Trophoblast cell (in vitro differentiated cells and primary cell): ENCODE results near the gene HADHA.

Source experiments
- DNase-seq, 2 donors: peaks; one replicate each; pipeline ENCODE4 v3.0.0-alpha.2; 2016
- H2AFZ ChIP-seq: 2 replicates; pipeline ENCODE4 v1.6.1; 2013; ENCODE audit warnings: low read length, moderate library complexity, mild to moderate bottlenecking; ENCODE audit not compliant: insufficient read depth, poor library complexity
- H2AK5ac ChIP-seq: 2 replicates; pipeline ENCODE4 v1.6.1; 2013; ENCODE audit warnings: mild to moderate bottlenecking, low read length
- H2BK120ac ChIP-seq: 2 replicates; pipeline ENCODE4 v1.6.1; 2013; ENCODE audit warnings: low read length, mild to moderate bottlenecking, moderate library complexity; ENCODE audit not compliant: insufficient read depth, poor library complexity
- H2BK12ac ChIP-seq: 2 replicates; pipeline ENCODE4 v1.6.1; 2013; ENCODE audit warnings: mild to moderate bottlenecking, low read length, moderate library complexity
- H2BK5ac ChIP-seq: 2 replicates; pipeline ENCODE4 v1.6.1; 2013; ENCODE audit warnings: low read length, low read depth, moderate library complexity, mild to moderate bottlenecking; ENCODE audit not compliant: poor library complexity
- H3K14ac ChIP-seq: 2 replicates; pipeline ENCODE4 v1.6.1; 2013; ENCODE audit warnings: mild to moderate bottlenecking, low read length
- H3K18ac ChIP-seq: 2 replicates; pipeline ENCODE4 v1.6.1; 2013; ENCODE audit warnings: mild to moderate bottlenecking, low read length
- H3K23ac ChIP-seq: 2 replicates; pipeline ENCODE4 v1.6.1; 2013; ENCODE audit warnings: low read length
- H3K27ac ChIP-seq: 2 replicates; pipeline ENCODE4 v1.5.1; 2013; ENCODE audit warnings: low read depth, mild to moderate bottlenecking, inconsistent platforms, low read length, moderate library complexity
- H3K27me3 ChIP-seq: 2 replicates; pipeline ENCODE4 v1.6.1; 2013; ENCODE audit warnings: inconsistent platforms, mild to moderate bottlenecking, low read length, moderate library complexity; ENCODE audit not compliant: insufficient read depth
- H3K36me3 ChIP-seq, 2 experiments: 1 replicate in 1 of 2; 2 replicates in 1 of 2; pipeline ENCODE4 v1.6.1; 2013; ENCODE audit warnings: low read length in 2 of 2, mild to moderate bottlenecking in 2 of 2, moderate library complexity in 1 of 2; ENCODE audit not compliant: insufficient read depth in 2 of 2, control insufficient read depth in 1 of 2
- H3K4ac ChIP-seq: 2 replicates; pipeline ENCODE4 v1.6.1; 2013; ENCODE audit warnings: low read depth, mild to moderate bottlenecking, low read length, moderate library complexity
- H3K4me1 ChIP-seq, 2 experiments: 1 replicate in 1 of 2; 2 replicates in 1 of 2; pipeline ENCODE4 v1.6.1; 2013; ENCODE audit warnings: low read length in 2 of 2, mild to moderate bottlenecking in 2 of 2, moderate library complexity in 1 of 2; ENCODE audit not compliant: insufficient read depth in 2 of 2, control insufficient read depth in 1 of 2
- H3K4me2 ChIP-seq: 2 replicates; pipeline ENCODE4 v1.6.1; 2013; ENCODE audit warnings: inconsistent platforms, mild to moderate bottlenecking, low read length, moderate library complexity
- H3K4me3 ChIP-seq: 2 replicates; pipeline ENCODE4 v1.5.1; 2013; ENCODE audit warnings: mild to moderate bottlenecking, low read depth, low read length, inconsistent platforms
- H3K79me1 ChIP-seq: one replicate; pipeline ENCODE4 v1.6.1; 2013; ENCODE audit warnings: low read length
- H3K79me2 ChIP-seq: 2 replicates; pipeline ENCODE4 v1.6.1; 2013; ENCODE audit warnings: low read length, mild to moderate bottlenecking; ENCODE audit not compliant: control insufficient read depth, insufficient read depth, poor library complexity
- H3K9ac ChIP-seq: 2 replicates; pipeline ENCODE4 v1.6.1; 2013; ENCODE audit warnings: mild to moderate bottlenecking, low read length
- H3K9me3 ChIP-seq: 2 replicates; pipeline ENCODE4 v1.6.1; 2013; ENCODE audit warnings: low read depth, mild to moderate bottlenecking, control low read depth, inconsistent platforms, low read length; ENCODE audit not compliant: insufficient read depth
- H4K12ac ChIP-seq: 2 replicates; pipeline ENCODE4 v1.6.1; 2013; ENCODE audit warnings: low read depth, mild to moderate bottlenecking, low read length, moderate library complexity
- H4K8ac ChIP-seq: 2 replicates; pipeline ENCODE4 v1.6.1; 2013; ENCODE audit warnings: low read depth, mild to moderate bottlenecking, low read length, moderate library complexity
- H4K91ac ChIP-seq: one replicate; pipeline ENCODE4 v1.6.1; 2013; ENCODE audit warnings: low read depth, mild to moderate bottlenecking, low read length, moderate library complexity
- WGBS: extraction: QIAGEN DNeasy Blood & Tissue Kit; methylation state at CpG from one replicate; pipeline ENCODE4 v1.1.7; 2013; ENCODE audit warnings: missing lambda C conversion rate; ENCODE audit not compliant: insufficient read length, insufficient coverage; ENCODE audit errors: extremely low coverage; 5-methylcytosine and 5-hydroxymethylcytosine counted together

HADHA gene

GRCh38 chr2:26195040-26195984, 49.1 kb downstream of the HADHA start:
- Histone ChIP-seq H3K79me2 (no peaks in the 10 kb centered on the region), H3K79me1 (no peaks in the 10 kb centered on the region), H3K23ac (no peak overlapping the region), H4K8ac (no peak overlapping the region), H3K18ac (no peak overlapping the region), H3K9me3 (no peaks in the 10 kb centered on the region), H3K36me3 (peaks cover 39 to 75% of the 10 kb centered on the region in 2 experiments), H2BK12ac (no peak overlapping the region), H4K91ac (no peak overlapping the region), H4K12ac (no peak overlapping the region), H3K4me3 (no peak overlapping the region), H3K4me1 (no peaks in the 10 kb centered on the region), H3K27ac (no peak overlapping the region), H2AK5ac (no peak overlapping the region), H3K14ac (no peak overlapping the region), H3K9ac (no peak overlapping the region), H2BK120ac (no peak overlapping the region), H3K4ac (no peak overlapping the region), H2BK5ac (no peak overlapping the region), H3K27me3 (no peaks in the 10 kb centered on the region), H2AFZ (no peak overlapping the region), H3K4me2 (no peak overlapping the region)
- no CpG with 5 or more reads among the region's 12 CpGs for WGBS
- DNase-seq: no peak

DNA sequence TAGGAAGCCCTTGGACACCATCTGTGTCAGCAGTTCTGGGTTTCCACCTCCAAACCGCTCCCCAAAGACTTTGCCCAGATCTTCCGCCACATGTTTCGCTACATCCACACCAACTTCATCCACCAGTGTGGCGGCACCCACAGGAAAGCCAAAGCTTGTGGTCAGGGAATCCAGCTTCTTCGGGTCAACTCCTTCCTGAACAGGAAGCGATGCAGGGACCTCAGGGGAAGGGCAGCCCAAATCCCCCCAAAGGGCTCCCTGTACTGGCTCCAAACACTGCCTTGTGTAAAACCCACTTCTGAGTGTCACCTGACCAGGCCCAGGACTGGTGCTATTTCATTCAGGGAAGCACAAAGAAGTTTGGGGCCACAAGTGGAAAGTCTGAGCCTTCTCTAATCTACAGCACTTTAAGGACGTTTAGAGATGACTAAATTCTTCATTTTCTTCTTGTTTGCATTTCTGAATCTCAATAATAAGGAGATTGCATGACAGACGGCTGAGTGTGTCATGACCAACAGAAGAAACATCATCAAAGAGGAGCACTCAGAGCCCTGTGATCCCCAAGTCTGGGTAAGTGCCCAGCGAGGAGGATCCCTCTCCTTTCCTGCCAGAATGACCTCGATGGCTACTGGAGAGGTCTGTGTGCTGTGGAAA, 50.7 kb downstream of the HADHA start:
- Histone ChIP-seq H3K14ac (no peak overlapping the region), H4K12ac (no peak overlapping the region), H3K4me1 (no peaks in the 10 kb centered on the region), H3K18ac (no peak overlapping the region), H3K36me3 (peaks cover 42 to 68% of the 10 kb centered on the region in 2 experiments), H3K79me1 (no peaks in the 10 kb centered on the region), H2AK5ac (no peak overlapping the region), H3K9ac (no peak overlapping the region), H4K8ac (no peak overlapping the region), H3K27ac (no peak overlapping the region), H2AFZ (no peak overlapping the region), H2BK120ac (no peak overlapping the region), H3K4me2 (no peak overlapping the region), H2BK5ac (no peak overlapping the region), H3K79me2 (no peaks in the 10 kb centered on the region), H3K23ac (no peak overlapping the region), H3K27me3 (no peaks in the 10 kb centered on the region), H4K91ac (no peak overlapping the region), H3K9me3 (no peaks in the 10 kb centered on the region), H3K4ac (no peak overlapping the region), H2BK12ac (no peak overlapping the region), H3K4me3 (no peak overlapping the region)
- no CpG with 5 or more reads among the region's 10 CpGs for WGBS
- DNase-seq: no peak

DNA sequence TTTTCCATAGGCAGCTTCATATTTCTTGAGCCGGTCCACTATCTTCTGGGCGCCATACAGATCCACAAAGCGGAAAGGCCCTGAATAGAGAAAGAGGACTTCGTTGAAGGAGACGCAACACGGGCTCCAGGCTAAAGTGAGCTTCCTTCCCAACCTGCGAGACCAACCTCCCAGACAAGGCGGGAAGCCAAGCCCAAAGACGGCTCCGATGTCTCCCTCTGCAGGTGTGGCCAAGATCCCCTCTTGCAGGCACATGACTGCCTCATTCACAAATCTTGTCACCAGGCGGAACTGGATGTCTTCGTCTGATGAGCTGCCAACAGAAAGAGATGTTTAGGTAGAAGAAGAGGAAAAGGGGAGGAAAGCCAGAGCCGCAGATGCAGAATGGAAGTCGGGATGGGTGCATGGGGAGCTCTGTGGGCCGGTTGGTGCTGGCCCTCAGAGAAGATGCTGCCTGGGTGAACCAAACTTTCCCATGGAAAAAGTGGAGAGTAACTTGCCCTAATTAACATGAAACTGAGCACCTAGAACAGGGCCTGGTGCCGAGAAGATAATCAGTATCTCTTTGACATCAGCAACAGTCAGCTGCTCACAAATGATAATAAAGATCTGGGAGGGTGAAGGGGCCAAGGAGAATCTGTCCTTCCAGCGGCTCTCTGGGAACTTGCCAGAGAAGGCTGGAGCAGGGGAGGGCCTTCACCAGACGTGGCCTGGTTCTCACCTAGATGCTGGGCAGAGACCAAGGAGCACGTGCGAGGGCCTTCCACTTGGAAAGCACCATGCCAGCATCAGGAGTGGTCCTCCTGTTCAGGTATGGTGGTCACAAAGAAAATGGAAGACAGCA, 52.9 kb downstream of the HADHA start:
- no peak overlapping the region for H4K91ac ChIP-seq
- H2AFZ ChIP-seq: no peak overlapping the region
- H3K79me1 ChIP-seq: no peaks in the 10 kb centered on the region
- no peak overlapping the region for H3K4me3 ChIP-seq
- no peak overlapping the region for H2BK5ac ChIP-seq
- H4K8ac ChIP-seq: no peak overlapping the region
- no peak overlapping the region for H2BK120ac ChIP-seq
- no peak overlapping the region for H3K9ac ChIP-seq
- no peak overlapping the region for H2BK12ac ChIP-seq
- no peak overlapping the region for H3K4ac ChIP-seq
- no peak for DNase-seq
- H3K23ac ChIP-seq: no peak overlapping the region
- no CpG with 5 or more reads among the region's 20 CpGs for WGBS
- no peaks in the 10 kb centered on the region for H3K9me3 ChIP-seq
- no peaks in the 10 kb centered on the region for H3K79me2 ChIP-seq
- H3K18ac ChIP-seq: no peak overlapping the region
- no peak overlapping the region for H4K12ac ChIP-seq
- H3K36me3 ChIP-seq: peaks cover 37 to 53% of the 10 kb centered on the region in 2 experiments
- H3K27me3 ChIP-seq: no peaks in the 10 kb centered on the region
- no peak overlapping the region for H2AK5ac ChIP-seq
- H3K14ac ChIP-seq: no peak overlapping the region
- no peak overlapping the region for H3K4me2 ChIP-seq
- no peaks in the 10 kb centered on the region for H3K4me1 ChIP-seq
- H3K27ac ChIP-seq: no peak overlapping the region

DNA sequence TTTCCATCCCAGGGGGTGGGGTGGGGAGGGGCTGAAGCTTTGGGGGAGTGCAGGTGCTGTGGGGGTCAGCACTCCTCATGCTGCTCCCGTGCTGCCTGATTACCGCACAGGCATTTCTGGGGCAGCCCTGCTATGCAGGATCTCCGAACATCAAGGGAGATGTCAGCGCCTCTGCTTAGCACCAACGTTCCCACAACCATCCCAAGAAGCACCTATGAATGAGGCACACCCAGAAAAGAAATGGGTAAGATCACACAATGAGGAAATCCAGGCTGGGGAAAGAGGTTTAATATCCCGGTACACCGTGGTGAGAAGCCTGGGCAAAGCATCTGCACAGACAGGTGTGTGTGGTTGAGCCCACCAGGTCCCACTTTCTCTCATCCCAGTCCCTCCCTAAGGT, 54.1 kb downstream of the HADHA start:
- H3K36me3 ChIP-seq: peaks cover 35 to 48% of the 10 kb centered on the region in 2 experiments
- H3K4me1 ChIP-seq: no peaks in the 10 kb centered on the region
- WGBS: no CpG with 5 or more reads among the region's 7 CpGs
- H2AK5ac ChIP-seq: no peak overlapping the region
- no peak overlapping the region for H2BK12ac ChIP-seq
- H3K4ac ChIP-seq: no peak overlapping the region
- DNase-seq: no peak
- no peak overlapping the region for H2BK5ac ChIP-seq
- no peak overlapping the region for H2BK120ac ChIP-seq
- H3K27ac ChIP-seq: no peak overlapping the region
- no peak overlapping the region for H4K91ac ChIP-seq
- H3K4me3 ChIP-seq: no peak overlapping the region
- no peaks in the 10 kb centered on the region for H3K79me1 ChIP-seq
- H3K14ac ChIP-seq: no peak overlapping the region
- no peak overlapping the region for H3K9ac ChIP-seq
- H3K18ac ChIP-seq: no peak overlapping the region
- no peak overlapping the region for H3K23ac ChIP-seq
- H4K8ac ChIP-seq: no peak overlapping the region
- no peak overlapping the region for H4K12ac ChIP-seq
- no peaks in the 10 kb centered on the region for H3K79me2 ChIP-seq
- no peaks in the 10 kb centered on the region for H3K9me3 ChIP-seq
- H2AFZ ChIP-seq: no peak overlapping the region
- no peaks in the 10 kb centered on the region for H3K27me3 ChIP-seq
- H3K4me2 ChIP-seq: no peak overlapping the region
